ENCODE results near the gene HYPK.

- peak; percentile 61 to 86 (median 76) for TF ChIP-seq CTCF (IDR thresholded peaks at IDR 0.05)
- no peak for TF ChIP-seq POLR2A (IDR thresholded peaks at IDR 0.05)
Observed at GRCh38 chr15:43769584-43770228, 30.7 kb upstream of the HYPK start.

Measured in Peyer's patch (tissue), 4 donors.